ENCODE data around the gene TMEM229B. TPM values are rescaled to one million over a fixed set of nuclear protein-coding genes. Genes with fewer than 3 reads are reported as not detected.

Gene TMEM229B
- total RNA-seq, 4 donors from 2014 or later, result 2.7 to 6.1 (median 5.7) TPM; not detected in 1

GRCh38 chr14:67512463-67513310 is 24.2 kb upstream of the TMEM229B start:
- Histone ChIP-seq H3K27me3 (no peaks in the 10 kb centered on the region), H3K36me3 (no peaks in the 10 kb centered on the region), H3K4me1 (peaks cover 0 to 49% (median 9%) of the 10 kb centered on the region in 4 donors), H3K4me3 (no peak overlapping the region), H3K27ac (peak overlapping the region in 1 of 4 donors; percentile 90), H3K9me3 (no peaks in the 10 kb centered on the region)
- TF ChIP-seq POLR2A (IDR thresholded peaks at IDR 0.05) (no peak), EP300 (IDR thresholded peaks at IDR 0.05) (no peak), CTCF (IDR thresholded peaks at IDR 0.05) (no peak)
- no peak for DNase-seq (ENCODE audit: low spot score in 2 of 2)
- 75 to 80% methylated on average over 8 of the region's 8 CpGs for WGBS, 2 donors

GRCh38 chr14:67510836-67511235 is 22.3 kb upstream of the TMEM229B start:
- no peak for TF ChIP-seq POLR2A (IDR thresholded peaks at IDR 0.05)
- TF ChIP-seq CTCF (IDR thresholded peaks at IDR 0.05), result no peak
- no peak for TF ChIP-seq EP300 (IDR thresholded peaks at IDR 0.05)
- Histone ChIP-seq H3K4me1 (peaks cover 0 to 39% (median 9%) of the 10 kb centered on the region in 4 donors), H3K9me3 (no peaks in the 10 kb centered on the region), H3K36me3 (no peaks in the 10 kb centered on the region), H3K27me3 (no peaks in the 10 kb centered on the region), H3K4me3 (no peak overlapping the region), H3K27ac (peak overlapping the region in 1 of 4 donors; percentile 77)
- 50% methylated on average over 3 of the region's 3 CpGs for WGBS, 2 donors
- no peak for DNase-seq (ENCODE audit: low spot score in 2 of 2)

- Histone ChIP-seq H3K4me3 (no peak overlapping the region), H3K27me3 (no peaks in the 10 kb centered on the region), H3K4me1 (peaks cover 0 to 34% (median 9%) of the 10 kb centered on the region in 4 donors), H3K27ac (peak overlapping the region in 1 of 4 donors; percentile 44), H3K9me3 (no peaks in the 10 kb centered on the region), H3K36me3 (no peaks in the 10 kb centered on the region)
- no peak for DNase-seq (ENCODE audit: low spot score in 2 of 2)
- TF ChIP-seq POLR2A (IDR thresholded peaks at IDR 0.05) (no peak), CTCF (IDR thresholded peaks at IDR 0.05) (no peak), EP300 (IDR thresholded peaks at IDR 0.05) (no peak)
- WGBS, 2 donors, result 21 to 32% methylated on average over 2 of the region's 2 CpGs
These were observed 21.6 kb upstream of the TMEM229B start for GRCh38 chr14:67510121-67510520.

GRCh38 chr14:67508956-67509355 is 20.4 kb upstream of the TMEM229B start:
- H3K36me3 ChIP-seq, result no peaks in the 10 kb centered on the region
- TF ChIP-seq POLR2A (IDR thresholded peaks at IDR 0.05) (no peak), EP300 (IDR thresholded peaks at IDR 0.05) (peak in 1 of 2 donors; percentile 13), CTCF (IDR thresholded peaks at IDR 0.05) (no peak)
- H3K27ac ChIP-seq, result no peak overlapping the region
- H3K4me1 ChIP-seq, result peaks cover 0 to 28% (median 6%) of the 10 kb centered on the region in 4 donors
- no peaks in the 10 kb centered on the region for H3K27me3 ChIP-seq
- no peak overlapping the region for H3K4me3 ChIP-seq
- H3K9me3 ChIP-seq, result no peaks in the 10 kb centered on the region
- WGBS, 2 donors, result 40 to 62% methylated on average over 3 of the region's 3 CpGs
- no peak for DNase-seq (ENCODE audit: low spot score in 2 of 2)

GRCh38 chr14:67505254-67505653 is 16.7 kb upstream of the TMEM229B start:
- H3K36me3 ChIP-seq, result no peaks in the 10 kb centered on the region
- WGBS, 2 donors, result 27 to 43% methylated on average over 1 of the region's 1 CpG
- no peak for DNase-seq (ENCODE audit: low spot score in 2 of 2)
- no peak overlapping the region for H3K27ac ChIP-seq
- no peaks in the 10 kb centered on the region for H3K27me3 ChIP-seq
- peaks cover 0 to 2% (median 0%) of the 10 kb centered on the region in 4 donors for H3K4me1 ChIP-seq
- H3K4me3 ChIP-seq, result no peak overlapping the region
- no peaks in the 10 kb centered on the region for H3K9me3 ChIP-seq
- TF ChIP-seq POLR2A (IDR thresholded peaks at IDR 0.05) (no peak), CTCF (IDR thresholded peaks at IDR 0.05) (no peak), EP300 (IDR thresholded peaks at IDR 0.05) (no peak)
